HG02884 (cell line): ENCODE results near the gene UBE2I.
A peak's percentile ranks its signal among the peaks of the same experiment; 100 is the strongest.
"Not testable (repeated sequence)": the region's sequence is repeated elsewhere in the genome, so short reads cannot be mapped to it uniquely, and the experiment has no call there.

Experiments
- ATAC-seq: cut with Tn5 transposase; IDR thresholded peaks from one replicate; pipeline ENCODE4 v1.9.1; 2021; ENCODE audit warnings: mild to moderate bottlenecking, moderate library complexity; ENCODE audit not compliant: unreplicated experiment

UBE2I gene

DNA sequence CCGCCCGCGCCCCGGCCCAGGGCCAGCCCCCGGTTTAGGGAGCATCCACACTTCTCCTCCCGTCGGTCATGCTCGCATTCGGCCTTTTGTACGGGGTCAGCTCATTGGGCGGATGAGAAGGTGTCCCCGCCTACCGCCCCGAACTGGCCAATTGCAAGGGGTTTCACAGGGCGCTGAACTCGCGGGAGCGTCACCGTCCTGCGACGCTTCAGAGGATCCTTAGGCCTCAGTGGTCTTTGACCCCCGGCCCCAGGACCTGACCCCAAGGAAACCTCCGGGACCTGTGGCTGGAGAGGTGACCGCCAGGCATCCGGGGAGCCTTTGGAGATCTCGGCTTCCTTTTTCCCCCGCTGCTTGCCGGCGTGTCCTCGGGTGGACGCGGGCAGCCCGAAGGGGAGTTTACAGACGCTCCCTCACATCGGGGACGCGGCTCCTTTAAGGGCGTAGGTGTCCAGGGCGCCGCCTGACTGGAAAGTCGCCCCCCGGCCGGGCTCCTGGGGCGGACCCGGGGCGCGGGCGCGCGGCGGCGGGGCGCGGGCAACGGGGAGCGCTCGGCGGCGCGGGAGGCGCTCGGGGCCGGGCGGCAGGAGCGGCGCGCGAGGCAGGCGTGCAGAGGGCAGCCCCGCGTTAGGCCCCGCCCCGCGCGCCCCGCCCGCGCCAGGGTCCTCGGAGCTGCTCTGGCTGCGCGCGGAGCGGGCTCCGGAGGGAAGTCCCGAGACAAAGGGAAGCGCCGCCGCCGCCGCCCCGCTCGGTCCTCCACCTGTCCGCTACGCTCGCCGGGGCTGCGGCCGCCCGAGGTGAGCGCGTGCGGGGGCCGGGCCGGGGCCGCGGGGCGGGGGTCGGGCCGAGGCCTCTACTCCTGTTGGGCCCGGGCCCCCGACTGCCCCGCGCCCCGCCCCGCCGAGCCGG is at the start of gene UBE2I:
Gene UBE2I (plus strand): TSS at position 660 of the 909 bp plus-strand sequence. CDS start 4,395 bp downstream, outside the sequence.
- ATAC-seq = peak; percentile 51

DNA sequence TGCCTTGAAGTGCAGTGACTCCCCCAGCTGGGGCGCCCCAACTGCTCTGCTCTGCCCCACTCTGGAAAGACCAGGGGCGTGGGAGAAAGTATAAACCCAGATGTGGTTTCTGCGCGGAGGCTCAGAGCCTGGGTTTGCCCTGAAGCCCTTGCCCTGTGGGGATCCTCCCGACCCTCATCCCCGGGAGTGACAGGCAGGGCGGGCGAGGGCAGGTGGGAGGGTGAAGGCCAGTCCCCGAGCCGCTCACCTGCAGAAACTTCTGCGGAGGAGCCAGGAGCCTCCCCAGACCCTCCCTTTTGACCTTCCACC is 49.7 kb upstream of the UBE2I start:
- no peak for ATAC-seq

DNA sequence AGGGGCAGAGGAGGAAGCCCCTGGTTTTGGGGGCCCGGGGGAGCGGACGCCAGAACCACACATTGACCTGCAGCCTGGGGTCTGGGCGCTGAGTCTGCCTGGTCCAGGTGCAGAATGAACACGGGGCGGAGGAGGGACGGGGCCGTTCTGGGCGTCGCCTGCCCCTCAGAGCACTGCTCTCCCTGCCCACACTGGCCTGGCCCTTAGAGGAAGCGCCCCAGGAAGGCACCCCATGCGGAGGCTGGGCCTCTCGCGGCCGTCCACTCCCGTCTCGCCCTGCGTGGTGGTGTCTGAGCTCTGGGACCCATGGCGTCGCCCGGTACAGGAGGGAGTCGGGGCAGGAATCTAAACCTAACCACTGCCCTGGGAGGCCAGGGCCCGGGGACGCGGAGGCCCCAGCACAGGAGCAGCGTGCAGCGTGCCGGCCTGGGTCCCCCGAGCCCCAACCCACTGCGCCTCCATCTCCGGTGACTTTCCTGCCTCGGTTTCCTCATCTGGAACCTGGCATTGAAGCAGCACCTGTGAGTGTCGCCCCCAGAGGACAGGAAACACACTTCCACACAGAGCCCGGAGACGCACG is 49.2 kb upstream of the UBE2I start:
- ATAC-seq = no peak

DNA sequence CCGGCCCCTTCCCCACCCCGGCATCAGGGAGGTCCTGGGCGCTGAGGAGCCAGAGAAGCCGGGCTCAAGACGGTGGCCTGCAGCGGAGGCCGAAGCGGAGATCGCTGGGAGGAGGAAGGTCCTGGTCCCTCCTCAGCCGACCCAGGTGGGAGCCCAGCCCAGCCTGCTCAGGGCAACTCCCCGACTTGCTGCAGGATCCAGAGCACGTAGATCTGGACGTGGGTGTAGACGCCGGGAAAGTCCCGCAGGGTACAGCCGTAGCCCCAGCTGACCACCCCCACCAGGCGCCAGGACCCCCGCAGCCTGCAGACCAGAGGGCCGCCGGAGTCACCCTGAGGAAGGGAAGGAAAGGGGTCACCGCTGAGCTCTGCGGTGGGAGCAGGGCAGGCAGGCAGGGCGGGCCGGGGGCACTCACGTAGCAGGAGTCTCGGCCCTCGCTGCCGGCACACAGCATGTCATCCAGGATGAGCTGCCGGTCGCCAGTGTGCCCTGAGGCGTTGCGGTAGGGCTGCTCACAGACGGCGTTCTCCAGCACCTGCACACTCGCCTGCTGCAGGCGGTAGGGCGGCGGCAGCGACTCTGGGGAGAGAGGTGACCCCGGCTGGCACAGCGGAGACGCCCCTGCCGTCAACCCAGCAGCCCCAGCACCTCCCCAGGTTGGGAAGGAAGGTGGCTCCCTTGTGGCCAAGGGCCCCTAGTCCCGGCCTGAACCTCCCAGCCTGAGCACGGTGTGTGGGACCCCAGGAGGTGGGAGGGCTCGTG is 48.1 kb upstream of the UBE2I start:
- no peak for ATAC-seq

DNA sequence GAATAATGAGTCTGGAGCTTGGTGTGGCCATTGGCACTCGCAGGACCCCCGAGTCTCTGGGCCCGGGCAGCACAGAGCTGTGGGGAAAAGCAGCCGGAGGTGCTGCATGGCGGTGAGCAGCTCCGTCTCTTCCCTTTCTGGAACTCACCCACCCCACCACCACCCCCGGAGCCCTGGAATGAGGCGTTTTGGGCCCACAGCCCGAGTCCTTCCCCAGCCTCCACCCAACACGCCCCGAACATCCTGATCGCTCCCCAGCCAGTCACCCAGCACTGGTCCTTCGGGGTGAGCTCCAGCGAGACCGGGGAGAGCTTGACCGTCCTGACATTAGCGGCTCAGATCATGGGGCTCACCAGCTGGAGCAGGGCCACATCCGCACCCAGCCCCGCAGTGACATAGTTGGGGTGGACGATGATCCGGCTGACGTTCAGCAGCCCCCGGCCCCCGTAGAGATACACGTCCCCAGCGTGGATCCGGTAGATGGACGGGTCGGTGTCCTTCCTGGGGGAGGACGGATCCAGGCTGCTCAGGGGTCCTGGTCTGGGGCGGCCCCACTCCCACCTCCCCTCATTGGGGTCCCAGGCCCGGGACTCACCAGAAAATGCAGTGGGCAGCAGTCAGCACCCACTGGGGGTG is 47.1 kb upstream of the UBE2I start:
- ATAC-seq = no peak

DNA sequence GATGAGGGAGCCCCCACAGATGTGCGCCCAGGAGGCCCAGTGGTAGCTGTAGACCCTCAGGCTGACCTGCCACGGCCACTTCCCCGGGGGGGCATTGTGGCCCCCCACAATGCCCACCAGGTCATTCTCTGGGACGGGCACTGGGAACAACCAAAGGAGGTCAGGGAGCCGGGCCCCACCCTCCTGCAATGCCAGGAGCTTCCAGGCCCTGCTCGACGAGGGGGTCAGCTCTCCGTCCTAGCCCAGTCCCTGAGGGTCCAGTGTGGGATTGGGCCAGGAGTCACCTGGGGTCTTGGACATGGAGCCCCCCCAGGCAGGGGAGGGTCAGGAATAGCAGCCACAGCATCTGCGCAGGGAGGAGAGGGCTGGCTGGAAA is 46.6 kb upstream of the UBE2I start:
- no peak for ATAC-seq

DNA sequence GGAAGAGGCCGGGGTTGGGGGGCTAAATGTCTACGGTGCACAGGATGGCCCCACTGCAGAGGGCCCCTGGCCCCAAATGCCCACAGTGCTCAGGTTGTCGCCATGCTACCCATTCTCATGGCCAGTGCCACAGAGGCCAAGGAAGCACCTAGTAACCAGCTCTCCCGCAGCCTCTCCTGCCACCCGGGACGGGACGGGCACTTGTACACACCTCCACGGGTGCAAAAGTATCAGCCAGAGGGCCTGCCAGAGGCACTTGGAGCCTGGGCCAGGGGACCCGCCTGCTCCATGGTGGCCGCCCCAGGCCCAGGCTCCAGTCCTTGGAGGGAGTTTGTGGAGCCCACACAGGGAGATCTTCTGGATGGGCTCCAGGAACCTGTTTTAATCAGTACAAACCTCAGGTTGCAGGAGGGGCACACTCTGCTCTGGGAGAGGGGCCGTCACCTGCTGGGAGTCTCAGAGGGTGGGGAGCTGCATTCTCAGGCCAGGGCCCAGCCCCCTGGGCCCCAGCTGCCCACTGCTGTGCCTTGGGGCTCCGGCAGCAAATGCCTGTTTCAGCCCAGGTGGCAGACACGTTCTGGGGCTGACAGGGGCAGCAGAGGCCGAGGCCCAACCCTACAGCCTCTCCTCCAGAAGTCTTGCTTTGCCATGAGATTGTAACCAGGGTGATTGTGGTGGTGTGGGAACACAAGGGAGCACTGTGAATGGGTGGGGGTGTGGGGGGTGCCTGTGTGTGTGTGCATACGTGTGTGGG is 45.7 kb upstream of the UBE2I start:
- no peak for ATAC-seq

DNA sequence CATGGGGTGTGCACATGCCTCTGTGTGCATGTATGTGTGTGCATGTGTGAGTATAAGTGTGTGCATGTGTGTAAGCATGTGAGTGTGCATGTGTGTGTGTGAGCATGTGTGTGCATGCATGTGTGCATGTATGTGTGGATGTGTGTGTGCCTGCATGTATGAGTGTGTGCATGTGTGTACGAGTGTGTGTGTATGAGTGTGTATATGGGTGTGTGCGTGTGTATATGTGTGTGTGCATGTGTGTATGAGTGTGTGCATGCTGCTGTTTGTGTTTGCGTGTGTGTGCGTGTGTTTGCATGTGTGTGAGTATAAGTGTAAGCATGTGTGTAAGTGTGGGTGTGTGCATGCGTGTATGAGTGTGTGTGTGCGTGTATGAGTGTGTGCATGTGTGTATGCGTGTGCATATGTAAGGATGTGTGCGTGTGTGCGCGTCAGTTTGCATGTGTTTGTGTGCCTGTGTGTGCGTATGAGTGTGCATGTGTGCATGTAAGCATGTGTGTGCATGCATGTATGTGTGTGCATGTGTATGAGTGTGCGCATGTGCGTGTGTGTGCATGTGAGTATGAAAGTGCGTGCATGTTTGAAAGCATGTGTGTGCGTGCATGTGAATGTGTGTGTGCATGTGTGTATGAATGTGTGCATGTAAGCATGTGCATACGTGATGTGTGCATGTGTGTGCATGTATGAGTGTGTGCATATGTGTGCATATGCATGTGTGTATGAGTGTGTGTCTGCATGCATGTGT is 44.9 kb upstream of the UBE2I start:
- ATAC-seq = no peak

DNA sequence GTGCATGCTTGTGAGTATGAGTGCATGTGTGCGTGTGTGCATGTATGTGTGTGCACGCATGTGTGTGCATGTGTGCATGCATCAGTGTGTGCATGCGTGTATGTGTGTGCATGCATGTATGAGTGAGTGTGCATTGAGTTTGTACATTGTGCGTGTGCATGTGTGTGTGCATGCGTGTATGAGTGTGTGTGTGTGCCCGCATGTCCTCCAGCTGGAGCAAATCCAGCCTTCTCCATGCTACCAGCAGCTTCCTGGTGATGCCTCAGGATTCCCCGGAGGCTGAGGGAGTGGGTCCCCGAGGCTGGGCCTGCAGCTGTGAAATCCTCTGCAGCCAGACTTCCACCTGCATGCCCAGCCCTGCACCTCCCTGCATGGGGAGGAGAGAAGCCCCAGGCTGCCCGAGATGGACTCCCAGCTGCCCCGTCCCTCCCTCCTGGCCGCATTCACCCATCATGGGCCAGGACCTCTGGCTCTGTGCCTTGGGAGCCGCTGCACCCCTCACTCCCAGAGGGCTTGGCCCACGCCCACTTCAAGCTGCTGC is 44.3 kb upstream of the UBE2I start:
- no peak for ATAC-seq

DNA sequence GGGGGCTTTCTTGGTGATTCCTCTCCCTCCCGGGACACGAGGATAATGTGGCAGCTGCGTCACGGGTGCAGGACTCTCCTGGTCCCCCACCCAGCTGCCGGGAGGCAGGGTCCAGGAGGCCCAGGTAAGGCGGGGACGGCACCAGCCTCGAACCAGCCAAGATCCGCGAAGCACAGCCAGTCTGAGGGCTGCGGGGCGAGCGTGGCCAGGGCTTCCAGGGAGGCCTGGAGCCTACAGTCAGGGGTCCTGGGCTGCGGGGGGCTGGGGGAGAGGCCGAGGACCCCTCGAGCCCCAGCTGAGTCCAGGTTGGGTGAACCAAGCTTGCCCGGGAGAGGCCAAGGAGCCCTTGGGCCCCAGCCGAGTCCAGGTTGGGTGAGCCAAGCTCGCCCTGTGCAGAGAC is 43.6 kb upstream of the UBE2I start:
- ATAC-seq = no peak

DNA sequence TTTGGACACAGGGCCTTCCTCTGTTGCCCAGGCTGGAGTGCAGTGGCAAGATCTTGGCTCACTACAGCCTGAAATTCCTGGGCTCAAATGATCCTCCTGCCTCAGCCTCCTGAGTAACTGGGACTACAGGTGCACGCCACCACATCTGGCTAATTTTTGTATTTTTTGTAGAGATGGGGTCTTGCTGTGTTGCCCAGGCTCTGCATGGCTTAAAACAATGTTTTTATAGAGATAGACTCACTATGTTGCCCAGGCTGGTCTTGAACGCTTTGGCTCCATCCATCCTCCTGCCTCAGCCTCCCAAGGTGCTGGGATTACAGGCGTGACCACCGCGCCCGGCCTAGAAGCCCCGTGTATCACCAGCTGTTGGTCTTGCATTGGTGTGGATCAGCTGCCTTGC is 40.0 kb upstream of the UBE2I start:
- ATAC-seq = not testable (repeated sequence)

DNA sequence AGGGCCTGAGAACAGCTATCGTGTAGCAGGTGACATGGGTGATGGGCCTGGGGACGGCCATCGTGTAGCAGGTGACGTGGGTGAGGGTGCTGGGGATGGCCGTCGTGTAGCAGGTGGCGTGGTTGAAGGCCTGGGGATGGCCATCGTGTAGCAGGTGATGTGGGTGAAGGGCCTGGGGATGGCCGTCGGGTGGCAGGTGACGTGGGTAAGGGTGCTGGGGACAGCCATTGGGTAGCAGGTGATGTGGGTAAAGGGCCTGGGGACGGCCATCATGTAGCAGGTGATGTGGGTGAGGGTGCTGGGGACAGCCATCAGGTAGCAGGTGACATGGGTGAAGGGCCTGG is 38.1 kb upstream of the UBE2I start:
- no peak for ATAC-seq

DNA sequence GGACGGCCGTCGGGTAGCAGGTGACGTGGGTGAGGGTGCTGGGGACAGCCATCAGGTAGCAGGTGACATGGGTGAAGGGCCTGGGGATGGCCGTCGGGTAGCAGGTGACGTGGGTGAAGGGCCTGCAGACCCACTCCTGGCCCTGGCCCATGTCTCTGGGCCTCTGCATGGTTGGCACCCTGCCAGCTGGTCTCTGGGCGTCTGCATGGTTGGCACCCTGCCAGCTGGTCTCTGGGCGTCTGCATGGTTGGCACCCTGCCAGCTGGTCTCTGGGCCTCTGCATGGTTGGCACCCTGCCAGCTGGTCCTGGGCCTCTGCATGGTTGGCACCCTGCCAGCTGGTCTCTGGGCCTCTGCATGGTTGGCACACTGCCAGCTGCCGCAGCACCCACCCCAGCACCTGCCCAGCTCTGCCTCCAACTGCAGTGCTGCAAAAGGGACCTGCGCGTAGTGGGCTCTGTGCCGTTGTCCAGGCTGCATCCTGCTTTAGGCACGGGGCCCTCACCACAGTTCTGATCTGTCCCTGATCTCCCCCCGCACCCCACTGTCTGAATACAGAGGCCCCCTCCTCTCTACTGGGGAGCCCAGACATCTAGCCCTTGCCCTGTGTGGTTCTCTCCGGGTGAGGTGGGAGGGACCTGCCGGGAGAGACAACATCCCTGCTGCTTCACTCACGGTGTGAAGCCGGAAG is 37.6 kb upstream of the UBE2I start:
- ATAC-seq = not testable (repeated sequence)

DNA sequence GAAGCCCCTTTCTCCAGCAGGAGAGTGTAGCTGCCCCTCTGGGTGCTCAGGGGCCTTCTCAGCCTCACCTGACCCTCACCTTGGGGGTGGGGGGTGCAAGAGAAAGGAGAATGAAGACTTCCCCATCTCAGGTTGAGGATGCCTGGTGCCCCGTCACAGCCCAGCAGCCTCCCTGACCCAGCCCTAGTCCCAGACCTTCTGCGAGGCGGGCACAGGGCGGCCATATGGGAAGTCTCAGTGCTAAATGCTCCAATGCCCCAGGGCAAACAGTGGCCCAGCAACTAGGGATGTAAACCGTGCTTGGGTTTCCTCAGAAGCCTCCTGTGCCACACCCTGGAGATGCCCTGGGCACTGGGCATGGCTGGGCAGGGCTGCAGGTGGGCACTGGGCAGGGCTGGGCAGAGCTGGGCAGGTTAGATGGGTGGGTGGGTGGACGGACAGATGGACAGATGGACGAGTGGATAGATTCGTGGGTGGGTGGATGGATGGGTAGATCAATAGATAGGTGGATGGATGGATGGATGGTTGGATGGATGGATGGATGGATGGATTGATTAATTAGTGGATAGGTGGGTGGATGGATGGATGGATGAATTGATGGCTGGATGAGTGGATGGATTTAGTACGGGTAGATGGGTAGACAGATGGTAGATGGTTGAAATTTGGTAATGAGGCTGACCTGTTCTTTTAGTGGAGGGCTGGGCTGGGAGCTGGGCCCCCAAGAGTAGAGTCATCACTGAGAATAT is 36.8 kb upstream of the UBE2I start:
- ATAC-seq = no peak

DNA sequence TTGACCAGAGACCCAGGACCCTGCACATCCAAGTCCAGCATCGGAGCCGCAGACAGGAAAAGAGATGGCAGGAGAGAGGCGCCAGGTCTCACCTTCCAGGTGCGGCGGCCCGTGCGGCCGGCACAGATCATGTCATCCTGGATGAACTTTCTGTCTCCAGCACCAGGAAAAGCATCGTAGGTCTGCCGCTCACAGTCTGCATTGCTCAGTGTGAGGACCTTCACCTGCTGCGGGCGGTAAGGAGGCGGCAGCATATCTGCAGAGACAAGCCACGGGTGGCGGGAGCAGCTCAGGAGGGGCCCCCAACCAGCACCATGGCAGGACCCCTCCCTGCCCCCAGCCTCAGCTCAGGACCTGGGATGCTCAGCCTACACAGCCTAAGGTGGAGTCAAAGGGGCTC is 35.6 kb upstream of the UBE2I start:
- ATAC-seq = no peak

DNA sequence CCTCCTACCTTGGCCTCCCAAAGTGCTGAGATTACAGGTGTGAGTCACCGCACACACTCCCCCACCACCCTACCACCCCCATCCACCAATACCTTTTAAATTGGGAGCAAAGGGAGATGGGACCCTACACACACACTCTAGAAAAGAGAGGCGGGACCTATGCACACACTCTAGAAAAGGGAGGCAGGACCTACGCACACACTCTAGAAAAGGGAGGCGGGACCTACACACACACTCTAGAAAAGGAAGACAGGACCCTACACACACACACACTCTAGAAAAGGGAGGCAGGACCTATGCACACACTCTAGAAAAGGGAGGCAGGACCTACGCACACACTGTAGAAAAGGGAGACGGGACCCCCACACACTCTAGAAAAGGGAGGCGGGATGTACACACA is 34.7 kb upstream of the UBE2I start:
- ATAC-seq = no peak

DNA sequence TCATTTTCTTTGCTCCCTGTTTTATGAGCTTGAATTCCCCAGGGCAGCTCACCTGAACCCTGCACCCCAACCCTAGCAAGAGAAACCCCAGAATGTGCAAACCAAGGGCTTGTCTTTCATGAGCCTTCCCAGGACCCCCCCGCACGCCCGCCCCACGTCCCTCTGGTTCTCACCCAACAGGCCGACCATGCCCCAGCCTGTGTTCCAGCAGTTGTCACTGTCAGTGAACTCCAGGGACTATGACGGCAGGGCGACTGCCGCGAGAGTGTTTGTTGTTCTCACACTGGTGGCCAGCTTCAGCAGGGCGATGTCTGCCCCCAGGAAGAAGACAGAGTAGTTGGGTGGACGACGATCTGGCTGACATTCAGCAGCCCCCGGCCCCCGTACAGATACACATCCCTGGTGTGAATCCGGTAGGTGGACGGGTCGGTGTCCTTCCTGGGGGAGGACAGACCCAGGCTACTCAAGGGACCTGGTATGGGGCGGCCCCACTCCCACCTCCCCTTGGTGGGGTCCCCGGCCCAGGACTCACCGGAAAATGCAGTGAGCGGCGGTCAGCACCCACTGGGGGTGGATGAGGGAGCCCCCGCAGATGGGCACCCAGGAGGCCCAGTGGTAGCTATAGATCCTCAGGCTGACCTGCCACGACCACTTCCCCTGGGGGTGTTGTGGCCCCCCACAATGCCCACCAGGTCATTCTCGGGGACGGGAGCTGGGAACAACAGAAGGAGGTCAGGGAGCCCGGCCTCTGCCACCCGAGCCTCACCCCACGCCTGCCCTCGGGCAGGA is 33.5 kb upstream of the UBE2I start:
- no peak for ATAC-seq

DNA sequence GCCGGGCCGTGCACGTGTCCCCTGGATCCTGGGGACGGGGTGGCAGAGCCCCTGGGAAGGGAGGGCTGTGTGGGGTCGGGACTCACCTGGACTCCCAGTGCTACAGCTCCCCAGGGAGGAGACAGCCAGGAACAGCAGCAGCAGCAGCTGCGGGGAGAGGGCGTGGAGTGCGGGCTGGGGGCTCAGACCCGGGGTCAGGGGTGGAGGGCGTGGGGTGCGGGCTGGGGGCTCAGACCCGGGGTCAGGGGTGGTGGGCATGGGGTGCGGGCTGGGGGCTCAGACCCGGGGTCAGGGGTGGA is 32.9 kb upstream of the UBE2I start:
- ATAC-seq = no peak
